HG03175 (cell line): ENCODE results near the gene ADCY1.
A peak's percentile ranks its signal among the peaks of the same experiment; 100 is the strongest.
"Not testable (repeated sequence)": the region's sequence is repeated elsewhere in the genome, so short reads cannot be mapped to it uniquely, and the experiment has no call there.

Source experiments
- ATAC-seq: cut with Tn5 transposase; IDR thresholded peaks from one replicate; pipeline ENCODE4 v1.9.1; 2021; ENCODE audit warnings: mild to moderate bottlenecking, moderate library complexity; ENCODE audit not compliant: unreplicated experiment

The ADCY1 gene

GRCh38 chr7:45573661-45574415 is at the start of gene ADCY1:
TSS of gene ADCY1 (plus strand) at chr7:45574368. CDS start at chr7:45574544, 176 bp downstream.
- ATAC-seq: peak; percentile 15

DNA sequence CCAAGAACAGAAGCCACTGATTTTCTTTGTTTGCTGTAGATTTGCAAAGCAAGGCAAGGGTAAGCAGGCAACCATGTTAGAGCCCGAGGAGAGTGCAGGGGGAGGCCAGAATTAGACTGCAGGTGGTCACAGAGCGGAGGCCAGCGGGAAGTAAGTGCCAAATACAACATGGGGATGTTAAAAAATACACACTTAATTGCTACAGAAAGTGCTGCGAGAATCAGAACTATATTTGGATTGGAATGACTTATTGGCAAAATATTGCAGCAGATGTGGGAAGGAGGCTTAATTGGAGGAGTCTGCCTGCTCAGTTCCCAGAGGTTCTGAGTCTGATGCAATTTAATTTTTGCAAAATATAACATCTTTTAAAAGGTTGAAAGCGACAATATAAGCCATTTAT is 49.7 kb upstream of the ADCY1 start:
- ATAC-seq: no peak

GRCh38 chr7:45525057-45525456 is 49.1 kb upstream of the ADCY1 start:
- ATAC-seq: no peak

GRCh38 chr7:45543473-45543872 is 30.7 kb upstream of the ADCY1 start:
- ATAC-seq: no peak

DNA sequence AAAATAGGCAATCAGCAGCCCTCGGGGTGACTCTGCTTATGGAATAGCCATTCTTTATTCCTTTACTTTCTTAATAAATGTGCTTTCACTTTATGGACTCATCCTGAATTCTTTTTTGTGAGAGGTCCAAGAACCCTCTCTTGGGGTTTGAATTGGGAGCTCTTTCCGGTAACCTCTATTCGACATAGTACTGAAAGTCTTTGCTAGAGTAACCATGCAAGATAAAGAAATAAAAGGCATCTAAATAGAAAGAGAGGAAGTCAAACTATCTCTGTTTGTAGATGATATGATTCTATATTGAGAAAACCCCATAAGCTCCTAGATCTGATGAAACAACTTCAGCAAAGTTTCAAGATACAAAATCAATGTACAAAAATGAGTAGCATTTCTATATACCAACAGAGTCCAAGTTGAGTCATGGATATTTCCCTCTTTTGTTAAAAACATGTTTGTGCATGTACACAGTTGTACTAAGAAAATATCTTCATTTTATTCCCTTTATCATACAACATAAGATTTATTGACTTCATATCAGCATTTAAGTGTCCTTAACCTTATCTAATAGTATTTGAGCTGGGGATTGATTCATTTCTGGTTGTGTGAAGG is 29.0 kb upstream of the ADCY1 start:
- not testable (repeated sequence) for ATAC-seq

GRCh38 chr7:45548917-45549316 is 25.3 kb upstream of the ADCY1 start:
- not testable (repeated sequence) for ATAC-seq

DNA sequence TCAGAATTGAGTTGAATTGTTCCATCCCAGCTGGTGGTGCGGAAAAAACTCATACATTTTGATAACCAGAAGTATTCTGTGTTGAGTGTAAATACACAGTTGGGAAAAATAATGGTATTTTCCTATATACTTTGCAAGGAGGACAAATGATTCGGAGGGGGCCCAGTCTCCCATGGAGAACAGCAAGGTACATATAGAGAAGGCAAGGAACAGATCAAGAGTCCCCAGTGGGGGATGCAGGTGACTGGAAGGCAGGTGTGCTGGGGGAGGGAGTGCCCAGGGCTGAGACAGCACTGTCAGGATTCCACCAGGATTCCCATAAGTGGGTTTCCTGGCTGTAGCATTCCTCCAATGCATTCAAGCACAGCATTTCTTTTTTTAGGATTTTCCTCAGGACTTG is 10.8 kb upstream of the ADCY1 start:
- no peak for ATAC-seq

GRCh38 chr7:45563941-45564461 is 10.2 kb upstream of the ADCY1 start:
- ATAC-seq: no peak

DNA sequence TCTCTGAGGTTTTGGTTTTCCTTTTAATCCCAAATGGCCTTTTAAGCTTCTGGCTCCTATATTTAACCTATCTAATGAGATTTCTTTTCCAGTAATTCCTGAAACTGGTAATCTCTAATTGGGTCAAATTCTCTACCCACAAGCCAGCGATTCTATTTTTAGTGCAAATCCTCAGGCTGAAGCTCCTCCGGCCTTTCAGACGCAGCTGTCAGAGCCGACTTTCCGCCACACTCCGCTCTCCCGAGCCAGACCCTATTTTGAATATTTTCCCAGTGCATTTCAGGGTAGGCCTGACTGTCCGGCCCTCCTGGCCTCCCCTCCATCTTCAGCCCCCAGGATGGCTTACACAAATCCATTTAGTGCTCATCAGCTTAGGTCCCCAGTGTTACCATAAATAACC is 9.7 kb upstream of the ADCY1 start:
- no peak for ATAC-seq

- ATAC-seq: no peak
Observed at GRCh38 chr7:45564886-45565455, 9.2 kb upstream of the ADCY1 start.

DNA sequence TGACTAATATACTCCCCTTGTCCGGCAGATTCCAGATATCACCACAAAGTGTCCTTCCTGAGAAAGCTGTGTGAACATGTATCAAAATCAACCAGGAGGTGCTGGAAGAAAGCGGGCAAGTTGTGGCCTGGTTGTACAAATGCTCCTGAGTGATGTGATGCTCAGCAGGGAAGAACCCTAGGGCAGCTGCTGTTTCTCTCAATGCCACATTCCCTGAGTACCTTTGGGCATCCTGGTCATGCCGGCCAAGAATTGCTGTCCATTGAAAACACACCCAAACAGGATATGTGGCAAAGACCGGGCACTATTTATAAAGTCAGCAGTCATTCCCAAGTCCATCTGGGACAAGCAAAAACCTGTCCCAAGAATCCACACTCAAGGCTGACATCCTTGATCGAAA is 7.8 kb upstream of the ADCY1 start:
- ATAC-seq: no peak

- no peak for ATAC-seq
Observed at GRCh38 chr7:45566961-45567360, 7.2 kb upstream of the ADCY1 start.

DNA sequence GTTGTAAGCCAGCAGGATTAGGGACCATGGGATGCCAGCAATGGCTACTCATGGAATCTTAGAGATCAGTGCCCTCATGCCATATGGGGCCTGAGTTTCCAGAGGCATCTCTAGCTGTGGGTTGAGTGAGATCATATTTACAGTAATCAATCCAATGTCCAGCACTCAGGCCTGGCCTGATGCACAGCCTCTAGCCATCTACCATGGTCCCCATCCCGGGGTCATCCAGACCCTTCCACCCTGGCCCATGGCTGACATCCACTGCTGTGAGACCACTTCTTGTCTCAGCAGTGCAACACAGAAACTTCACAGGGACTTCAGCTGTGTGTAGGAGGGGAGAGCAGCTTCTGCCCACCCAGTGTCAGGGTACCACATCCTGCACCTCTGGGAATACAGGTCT is 6.5 kb upstream of the ADCY1 start:
- ATAC-seq: no peak

GRCh38 chr7:45568536-45569289 is 5.5 kb upstream of the ADCY1 start:
- no peak for ATAC-seq

- no peak for ATAC-seq
Observed at GRCh38 chr7:45569290-45569685, 4.9 kb upstream of the ADCY1 start.

DNA sequence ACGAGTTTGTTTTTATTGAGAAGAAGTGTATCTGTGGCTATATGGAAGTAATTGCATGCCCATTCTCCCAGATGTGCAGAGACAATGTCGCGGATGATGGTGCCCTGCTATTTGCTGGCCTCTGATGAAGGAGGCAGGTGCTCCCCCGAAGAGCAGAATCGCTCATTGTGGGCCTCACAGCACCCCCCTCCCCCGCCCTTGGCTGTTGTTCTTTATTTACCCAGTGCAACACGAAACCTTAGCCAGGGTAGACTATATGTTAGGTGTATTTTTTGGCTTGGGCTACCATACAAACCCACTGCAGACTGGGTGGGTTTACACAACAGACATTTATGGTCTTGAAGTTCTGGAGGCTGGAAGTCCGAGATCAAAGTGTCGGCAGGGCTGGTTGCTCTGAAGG is 3.4 kb upstream of the ADCY1 start:
- ATAC-seq: no peak

DNA sequence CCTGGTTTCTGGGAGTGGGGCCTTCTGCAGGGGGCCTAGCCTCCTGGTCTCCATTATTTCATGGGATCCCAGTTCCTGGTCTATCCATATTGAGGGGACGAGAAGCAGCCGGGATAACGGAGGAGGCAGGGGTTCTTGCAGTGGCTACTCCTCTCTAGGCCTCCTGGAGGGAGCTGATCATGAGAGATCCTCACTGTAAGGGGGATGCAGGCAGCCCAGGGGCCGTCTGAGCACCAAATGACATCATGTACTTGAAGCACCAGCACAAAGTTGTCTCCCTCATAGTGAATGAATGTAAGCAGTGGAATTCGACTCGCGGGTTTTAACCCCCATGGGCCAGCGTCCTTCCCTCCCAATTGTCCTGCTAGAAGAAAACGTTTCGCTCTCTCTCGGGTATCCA is 964 bp upstream of the ADCY1 start:
- ATAC-seq: no peak

GRCh38 chr7:45574416-45574668 is 174 bp downstream of the ADCY1 start:
- peak; percentile 46 for ATAC-seq

DNA sequence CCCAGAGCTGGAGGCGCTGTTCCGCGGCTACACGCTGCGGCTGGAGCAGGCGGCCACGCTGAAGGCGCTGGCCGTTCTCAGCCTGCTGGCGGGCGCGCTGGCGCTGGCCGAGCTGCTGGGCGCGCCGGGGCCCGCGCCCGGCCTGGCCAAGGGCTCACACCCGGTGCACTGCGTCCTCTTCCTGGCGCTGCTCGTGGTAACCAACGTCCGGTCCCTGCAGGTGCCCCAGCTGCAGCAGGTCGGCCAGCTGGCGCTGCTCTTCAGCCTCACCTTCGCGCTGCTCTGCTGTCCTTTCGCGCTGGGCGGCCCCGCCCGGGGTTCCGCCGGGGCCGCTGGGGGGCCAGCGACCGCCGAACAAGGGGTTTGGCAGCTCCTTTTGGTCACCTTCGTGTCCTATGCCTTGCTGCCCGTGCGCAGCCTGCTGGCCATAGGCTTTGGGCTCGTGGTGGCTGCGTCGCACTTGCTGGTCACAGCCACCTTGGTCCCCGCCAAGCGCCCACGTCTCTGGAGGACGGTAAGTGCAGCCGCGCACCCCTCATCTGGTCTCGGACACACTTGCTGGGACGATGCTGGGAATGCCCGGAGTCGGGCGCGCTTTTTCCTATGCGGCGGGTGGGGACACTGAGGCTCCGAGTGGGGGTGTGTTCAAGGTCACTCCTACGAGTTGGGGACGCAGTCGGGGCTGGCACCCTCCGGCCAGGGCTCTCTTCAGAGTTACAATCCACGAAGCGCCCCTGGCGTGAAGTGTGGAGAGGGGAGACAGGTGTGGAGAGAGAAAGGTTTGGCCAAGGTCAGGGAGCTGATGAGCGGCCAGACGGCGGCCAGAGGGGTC is 717 bp downstream of the ADCY1 start:
- peak; percentile 33 for ATAC-seq

- no peak for ATAC-seq
Observed at GRCh38 chr7:45575501-45576248, 1.5 kb downstream of the ADCY1 start.
